ENCODE measurements around the gene ANKRD44.

The ANKRD44 gene

GRCh38 chr2:197168705-197169104, 141.9 kb downstream of the ANKRD44 start:
- DNase-seq: no peak

- DNase-seq: no peak
Measured at GRCh38 chr2:197167608-197168314, 142.8 kb downstream of the ANKRD44 start.

GRCh38 chr2:197165020-197165419, 145.6 kb downstream of the ANKRD44 start:
- DNase-seq: peak; percentile 57

GRCh38 chr2:197164141-197164754, 146.3 kb downstream of the ANKRD44 start:
- no peak for DNase-seq

- DNase-seq: no peak
Measured at GRCh38 chr2:197163712-197164140, 146.9 kb downstream of the ANKRD44 start.

GRCh38 chr2:197161774-197162173, 148.8 kb downstream of the ANKRD44 start:
- DNase-seq: no peak

GRCh38 chr2:197159661-197160211, 150.8 kb downstream of the ANKRD44 start:
- no peak for DNase-seq

DNA sequence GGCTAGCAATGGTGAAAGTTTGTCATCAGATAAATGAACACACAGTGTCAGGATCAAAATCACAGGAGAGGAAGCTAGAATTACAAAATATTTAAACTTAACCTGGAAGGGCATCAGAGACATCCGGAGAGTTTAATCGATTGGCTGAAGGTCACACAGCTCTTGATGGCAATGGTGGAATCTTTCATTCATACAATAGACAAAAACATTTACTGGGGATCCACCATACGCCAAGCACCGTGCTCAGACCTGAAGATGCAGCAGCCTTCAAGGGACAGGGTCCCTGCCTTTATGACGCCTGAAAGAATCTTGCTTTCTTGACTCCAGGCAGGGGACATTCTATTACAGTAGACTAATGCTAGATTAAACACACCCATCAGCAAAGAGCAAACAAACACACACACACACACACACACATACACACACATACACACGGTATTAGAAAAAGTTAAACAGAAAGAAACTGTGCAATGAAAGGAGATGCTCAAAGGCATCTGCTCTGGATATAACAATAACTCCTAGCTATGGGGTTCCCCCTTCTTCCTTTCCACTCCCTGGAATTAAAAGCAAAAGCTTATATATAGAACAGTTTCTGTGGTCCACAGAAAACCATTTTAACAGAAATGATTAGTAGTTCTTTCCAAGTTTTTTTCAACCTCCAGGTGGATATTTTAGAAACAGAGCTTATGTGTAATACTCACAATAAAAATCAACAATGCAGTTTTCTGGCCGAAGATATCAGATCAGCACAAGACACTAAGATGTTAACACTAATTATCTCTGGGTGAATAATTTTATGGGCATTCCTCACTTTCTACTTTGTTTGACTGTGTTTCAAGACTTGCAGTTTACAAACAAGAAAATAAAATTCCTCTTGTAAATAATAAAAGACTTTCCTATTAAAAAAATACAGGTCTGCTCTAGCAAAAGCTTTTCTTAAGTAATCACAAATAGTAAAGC, 151.7 kb downstream of the ANKRD44 start:
- DNase-seq: no peak

DNA sequence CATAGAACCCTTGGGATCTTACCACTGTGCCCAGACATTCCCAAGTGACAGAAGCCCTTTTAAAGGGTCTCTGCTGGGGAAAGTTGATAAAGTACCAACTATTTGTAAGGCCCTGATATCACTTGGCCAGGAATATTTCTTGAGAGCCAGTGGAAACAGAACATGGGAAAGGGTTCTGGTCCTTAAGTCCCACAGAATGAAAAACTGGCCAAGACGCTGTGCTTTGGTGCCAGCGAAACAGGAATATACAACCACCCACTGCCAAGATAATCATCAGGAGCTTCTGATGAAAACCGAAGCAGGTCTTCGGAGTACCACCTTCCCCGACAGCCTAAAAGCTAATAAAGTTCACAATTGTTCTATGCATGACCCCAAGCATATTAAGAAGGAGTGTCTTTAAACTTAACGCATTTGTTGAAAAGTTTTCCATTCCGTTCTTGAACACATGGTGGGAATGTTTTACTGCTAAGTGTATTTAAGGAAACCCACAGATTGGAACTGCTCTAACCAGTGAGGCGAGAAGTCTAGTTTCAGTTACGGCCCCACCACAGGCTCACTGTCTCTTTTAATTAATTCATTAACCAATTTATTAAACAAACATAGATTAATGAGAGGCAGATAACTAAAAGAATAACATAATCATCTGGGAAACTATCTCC, 152.6 kb downstream of the ANKRD44 start:
- DNase-seq: no peak

GRCh38 chr2:197156771-197157170, 153.8 kb downstream of the ANKRD44 start:
- no peak for DNase-seq

GRCh38 chr2:197152451-197153228, 157.9 kb downstream of the ANKRD44 start:
- DNase-seq: no peak

GRCh38 chr2:197149546-197149945, 161.0 kb downstream of the ANKRD44 start:
- DNase-seq: no peak

GRCh38 chr2:197148401-197148800, 162.2 kb downstream of the ANKRD44 start:
- DNase-seq: no peak

GRCh38 chr2:197147942-197148341, 162.6 kb downstream of the ANKRD44 start:
- no peak for DNase-seq

- DNase-seq: no peak
Measured at GRCh38 chr2:197146995-197147394, 163.6 kb downstream of the ANKRD44 start.

GRCh38 chr2:197145471-197146056, 165.0 kb downstream of the ANKRD44 start:
- DNase-seq: peak; percentile 72

DNA sequence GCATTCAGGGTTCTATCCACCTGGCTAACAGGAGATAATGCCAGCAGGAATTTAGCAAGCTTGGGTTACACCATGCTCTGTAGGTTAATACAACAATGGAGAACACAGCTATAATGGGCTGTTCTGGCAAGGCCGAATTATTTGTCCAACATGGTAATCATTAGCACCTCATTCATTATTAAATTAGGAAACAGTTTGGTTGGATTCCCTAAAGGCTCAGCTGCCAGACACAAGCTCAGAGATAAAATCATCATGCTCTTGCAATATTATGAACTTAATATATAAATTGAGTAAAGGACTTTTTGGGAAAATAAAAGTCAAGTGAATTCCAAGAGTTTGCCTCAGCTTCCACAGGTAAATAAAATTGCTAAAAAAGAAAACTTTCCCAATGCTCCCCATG, 166.4 kb downstream of the ANKRD44 start:
- no peak for DNase-seq

DNA sequence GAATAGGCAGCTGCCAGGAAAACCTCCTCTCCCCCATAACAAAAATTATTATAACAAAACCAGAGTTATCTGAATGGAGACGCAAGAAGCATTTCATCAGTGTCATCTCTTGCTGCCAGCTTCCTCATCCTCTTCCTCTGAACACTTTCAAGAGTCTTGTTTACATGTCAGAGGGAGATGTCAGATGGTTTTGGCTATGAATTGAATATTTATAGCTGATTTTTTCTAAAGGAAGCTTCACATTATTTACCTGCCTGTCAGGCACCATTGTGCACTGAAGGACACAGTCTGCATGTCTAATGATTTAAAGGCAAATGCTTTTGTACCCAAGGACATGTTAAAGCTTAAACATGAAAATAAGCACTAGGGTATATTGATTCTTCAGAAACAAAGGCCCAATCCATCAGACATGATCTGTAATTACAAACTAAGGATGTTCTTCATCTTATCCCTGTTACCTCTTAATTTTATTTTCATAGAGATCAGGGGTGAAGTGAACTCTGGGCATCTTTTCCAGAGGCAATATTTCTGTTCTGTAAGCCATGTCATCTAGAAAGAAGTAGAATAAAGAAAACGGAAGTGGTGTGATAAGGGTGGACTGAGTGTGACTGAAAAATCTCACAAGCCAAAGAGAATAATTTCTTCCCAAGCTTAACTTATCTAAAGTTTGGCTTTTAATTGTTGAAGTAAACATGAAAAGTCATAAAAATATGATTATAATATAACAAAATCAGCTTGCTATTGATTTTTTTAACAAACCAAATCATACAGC, 168.7 kb downstream of the ANKRD44 start:
- DNase-seq: peak; percentile 35

DNA sequence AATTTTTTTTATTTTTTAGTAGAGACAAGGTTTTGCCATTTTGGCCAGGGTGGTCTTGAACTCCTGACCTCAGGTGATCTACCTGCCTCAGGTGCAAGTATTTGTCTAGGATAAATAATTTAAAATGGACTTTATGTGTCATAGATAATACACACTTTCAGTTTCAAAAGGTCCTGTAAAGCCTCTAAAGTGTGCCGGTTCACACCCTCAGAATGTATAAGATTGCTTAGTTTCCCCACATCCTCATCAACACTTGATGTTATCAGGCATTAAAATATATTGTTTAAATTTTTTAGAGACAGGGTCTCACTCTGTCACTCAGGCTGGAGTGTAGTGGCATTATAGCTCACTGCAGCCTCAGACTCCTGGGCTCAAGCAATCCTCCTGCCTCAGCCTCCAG, 170.5 kb downstream of the ANKRD44 start:
- no peak for DNase-seq

DNA sequence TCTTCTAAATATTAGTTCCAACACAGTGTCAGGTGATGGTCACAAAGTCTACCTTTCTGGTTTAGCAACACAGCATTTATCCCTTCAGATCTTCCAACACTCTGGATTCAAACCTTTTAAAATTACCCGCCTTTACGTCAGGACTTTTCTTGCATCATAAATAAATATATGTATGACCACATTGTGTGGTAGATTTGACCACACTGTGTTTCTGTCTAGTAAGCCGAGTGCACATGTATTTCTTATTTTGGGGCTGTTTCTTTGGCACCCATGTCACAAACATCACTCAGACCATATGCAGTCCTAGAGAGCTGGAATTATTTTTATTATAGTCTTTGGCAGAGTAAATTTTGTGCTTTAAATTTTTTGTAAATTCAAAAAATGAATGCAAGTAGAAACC, 172.1 kb downstream of the ANKRD44 start:
- no peak for DNase-seq

All from NCI-H2029 treated with DMSO at 0.1 percent for 48 hours (cell line).